HG02642 (cell line): ENCODE measurements around the gene TMEM30B.
"Not testable (repeated sequence)": the region's sequence is repeated elsewhere in the genome, so short reads cannot be mapped to it uniquely, and the experiment has no call there.

Experiments used
- ATAC-seq: cut with Tn5 transposase; IDR thresholded peaks from one replicate; pipeline ENCODE4 v1.9.1; 2021; ENCODE audit warnings: mild to moderate bottlenecking; ENCODE audit not compliant: unreplicated experiment, poor library complexity

TMEM30B gene

GRCh38 chr14:61239285-61239684 is 41.9 kb downstream of the TMEM30B start:
- ATAC-seq: not testable (repeated sequence)

- no peak for ATAC-seq
These were observed 42.4 kb downstream of the TMEM30B start for GRCh38 chr14:61238611-61239245.

- no peak for ATAC-seq
These were observed 46.8 kb downstream of the TMEM30B start for GRCh38 chr14:61234215-61234916.

GRCh38 chr14:61233436-61233956 is 47.6 kb downstream of the TMEM30B start:
- ATAC-seq: no peak

GRCh38 chr14:61231810-61232209 is 49.3 kb downstream of the TMEM30B start:
- no peak for ATAC-seq

- ATAC-seq: no peak
These were observed 51.2 kb downstream of the TMEM30B start for GRCh38 chr14:61229981-61230380.

- ATAC-seq: no peak
These were observed 51.7 kb downstream of the TMEM30B start for GRCh38 chr14:61229475-61229888.

- no peak for ATAC-seq
These were observed 53.1 kb downstream of the TMEM30B start for GRCh38 chr14:61227884-61228591.
